ENCODE results near the gene RTEL1.

RTEL1 gene

GRCh38 chr20:63703471-63703975 is 45.4 kb downstream of the RTEL1 start:
- H3K27me3 ChIP-seq (replicated peaks; ENCODE audit: insufficient read depth, low read length): no peaks in the 10 kb centered on the region
- no peak overlapping the region for H3K27ac ChIP-seq (ENCODE audit: low read length)
- H4K20me1 ChIP-seq (ENCODE audit: insufficient read depth, low read length): peaks cover 4% of the 10 kb centered on the region; the same call in 1 of the 2 replicates
- peaks cover 6% of the 10 kb centered on the region for H3K4me1 ChIP-seq (ENCODE audit: low read length)
- no peak overlapping the region for H3K4me2 ChIP-seq (ENCODE audit: low read depth, low read length)
- peaks cover 42% of the 10 kb centered on the region for H3K79me2 ChIP-seq (ENCODE audit: low read length)
- TF ChIP-seq EZH2phosphoT487 (IDR thresholded peaks at IDR 0.05; ENCODE audit: low read length) (no peak), CTCF (IDR thresholded peaks at IDR 0.05; ENCODE audit: low read length) (no peak), EZH2 (optimal IDR thresholded peaks at IDR 0.05; ENCODE audit: low read depth, low read length) (no peak)
- H3K4me3 ChIP-seq (ENCODE audit: low read length): no peak overlapping the region
- peaks cover 9% of the 10 kb centered on the region; the same call in 1 of the 2 replicates for H3F3A ChIP-seq (ENCODE audit: insufficient read depth, low read length)
- no peak for DNase-seq
- no peaks in the 10 kb centered on the region for H3K9me3 ChIP-seq (replicated peaks; ENCODE audit: insufficient read depth, low read length)
- no peak overlapping the region for H2AFZ ChIP-seq (ENCODE audit: low read length)
- no peaks in the 10 kb centered on the region; the same call in 1 of the 2 replicates for H3K36me3 ChIP-seq (replicated peaks; ENCODE audit: insufficient read depth, low read length)
- H3K9me2 ChIP-seq (replicated peaks; ENCODE audit: insufficient read depth, low read length): no peaks in the 10 kb centered on the region
- no peak overlapping the region for H3K9ac ChIP-seq (ENCODE audit: low read length)

- no peak for DNase-seq
- H3K4me1 ChIP-seq (ENCODE audit: low read length): peaks cover 13% of the 10 kb centered on the region
These were observed 46.0 kb downstream of the RTEL1 start for GRCh38 chr20:63703976-63704748.

GRCh38 chr20:63704749-63705117 is 46.6 kb downstream of the RTEL1 start:
- Histone ChIP-seq H3K9me3 (replicated peaks; ENCODE audit: insufficient read depth, low read length) (no peaks in the 10 kb centered on the region), H3K36me3 (replicated peaks; ENCODE audit: insufficient read depth, low read length) (no peaks in the 10 kb centered on the region; the same call in 1 of the 2 replicates), H3F3A (ENCODE audit: insufficient read depth, low read length) (peaks cover 9% of the 10 kb centered on the region; the same call in 1 of the 2 replicates), H3K9me2 (replicated peaks; ENCODE audit: insufficient read depth, low read length) (no peaks in the 10 kb centered on the region), H4K20me1 (ENCODE audit: insufficient read depth, low read length) (peaks cover 4% of the 10 kb centered on the region; the same call in 1 of the 2 replicates), H3K9ac (ENCODE audit: low read length) (no peak overlapping the region), H2AFZ (ENCODE audit: low read length) (no peak overlapping the region), H3K79me2 (ENCODE audit: low read length) (peaks cover 53% of the 10 kb centered on the region), H3K27ac (ENCODE audit: low read length) (no peak overlapping the region), H3K4me1 (ENCODE audit: low read length) (peaks cover 14% of the 10 kb centered on the region), H3K27me3 (replicated peaks; ENCODE audit: insufficient read depth, low read length) (no peaks in the 10 kb centered on the region), H3K4me3 (ENCODE audit: low read length) (no peak overlapping the region), H3K4me2 (ENCODE audit: low read depth, low read length) (no peak overlapping the region)
- TF ChIP-seq EZH2 (optimal IDR thresholded peaks at IDR 0.05; ENCODE audit: low read depth, low read length) (no peak), CTCF (IDR thresholded peaks at IDR 0.05; ENCODE audit: low read length) (no peak), EZH2phosphoT487 (IDR thresholded peaks at IDR 0.05; ENCODE audit: low read length) (no peak)
- no peak for DNase-seq

More at GRCh38 chr20:63703976-63704748, 46.0 kb downstream of the RTEL1 start:
- Histone ChIP-seq H3K4me3 (ENCODE audit: low read length) (no peak overlapping the region), H3K27me3 (replicated peaks; ENCODE audit: insufficient read depth, low read length) (no peaks in the 10 kb centered on the region), H4K20me1 (ENCODE audit: insufficient read depth, low read length) (peaks cover 4% of the 10 kb centered on the region; the same call in 1 of the 2 replicates), H2AFZ (ENCODE audit: low read length) (no peak overlapping the region), H3K4me2 (ENCODE audit: low read depth, low read length) (no peak overlapping the region), H3K27ac (ENCODE audit: low read length) (no peak overlapping the region), H3K79me2 (ENCODE audit: low read length) (peaks cover 49% of the 10 kb centered on the region), H3K9me2 (replicated peaks; ENCODE audit: insufficient read depth, low read length) (no peaks in the 10 kb centered on the region), H3K36me3 (replicated peaks; ENCODE audit: insufficient read depth, low read length) (no peaks in the 10 kb centered on the region; the same call in 1 of the 2 replicates), H3K9ac (ENCODE audit: low read length) (no peak overlapping the region), H3K9me3 (replicated peaks; ENCODE audit: insufficient read depth, low read length) (no peaks in the 10 kb centered on the region), H3F3A (ENCODE audit: insufficient read depth, low read length) (peaks cover 9% of the 10 kb centered on the region; the same call in 1 of the 2 replicates)
- TF ChIP-seq CTCF (IDR thresholded peaks at IDR 0.05; ENCODE audit: low read length) (no peak), EZH2phosphoT487 (IDR thresholded peaks at IDR 0.05; ENCODE audit: low read length) (no peak), EZH2 (optimal IDR thresholded peaks at IDR 0.05; ENCODE audit: low read depth, low read length) (no peak)

Data from MM.1S (cell line).